Activated CD4-positive, CD25-positive, alpha-beta regulatory T cell (primary cell): ENCODE data around the gene TMEM204.

Source experiments
- DNase-seq, 4 experiments: peaks; one replicate each; lab custom pipeline; 2025; lab: John Stamatoyannopoulos, UW

The TMEM204 gene

GRCh38 chr16:1520461-1520860 is 13.0 kb upstream of the TMEM204 start:
- DNase-seq: no peak

GRCh38 chr16:1523581-1524245 is 9.8 kb upstream of the TMEM204 start:
- DNase-seq: no peak

GRCh38 chr16:1524366-1524765 is 9.1 kb upstream of the TMEM204 start:
- no peak for DNase-seq

GRCh38 chr16:1525871-1526607 is 7.4 kb upstream of the TMEM204 start:
- no peak for DNase-seq

- no peak for DNase-seq
Observed at GRCh38 chr16:1526608-1527555, 6.6 kb upstream of the TMEM204 start.

GRCh38 chr16:1527836-1528811 is 5.3 kb upstream of the TMEM204 start:
- DNase-seq: no peak

DNA sequence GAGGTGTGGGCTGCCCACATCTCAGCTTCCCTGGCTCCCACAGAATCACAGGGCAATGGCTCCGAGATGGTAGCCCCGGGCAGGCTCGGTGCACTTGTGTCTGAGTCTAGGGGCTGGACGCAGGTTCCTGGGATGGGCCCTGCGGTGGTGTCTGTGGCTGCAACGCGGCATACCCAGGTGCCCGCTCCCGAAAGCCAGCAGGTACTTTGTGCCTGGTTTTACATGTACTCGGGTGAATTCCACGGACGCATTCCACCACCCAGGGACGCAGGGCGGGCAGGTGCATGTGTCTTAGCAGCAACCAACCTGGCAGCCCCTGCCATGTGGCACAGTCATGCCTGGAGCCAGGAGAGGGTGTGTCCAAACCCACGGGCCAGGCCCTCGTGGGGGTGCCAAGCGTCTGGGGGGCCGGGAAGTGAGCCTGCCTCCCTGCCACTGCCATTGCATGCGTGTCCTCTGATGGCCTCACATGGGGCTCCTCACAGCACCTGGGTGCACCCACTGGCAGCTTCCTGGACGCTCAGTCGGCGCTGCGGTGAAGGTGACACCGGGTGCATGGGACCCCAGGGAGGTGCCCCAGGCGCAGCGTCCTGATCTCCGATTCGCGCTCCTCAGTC is 4.4 kb upstream of the TMEM204 start:
- no peak for DNase-seq

GRCh38 chr16:1530349-1530882 is 3.0 kb upstream of the TMEM204 start:
- no peak for DNase-seq

GRCh38 chr16:1530883-1531637 is 2.4 kb upstream of the TMEM204 start:
- DNase-seq: no peak

DNA sequence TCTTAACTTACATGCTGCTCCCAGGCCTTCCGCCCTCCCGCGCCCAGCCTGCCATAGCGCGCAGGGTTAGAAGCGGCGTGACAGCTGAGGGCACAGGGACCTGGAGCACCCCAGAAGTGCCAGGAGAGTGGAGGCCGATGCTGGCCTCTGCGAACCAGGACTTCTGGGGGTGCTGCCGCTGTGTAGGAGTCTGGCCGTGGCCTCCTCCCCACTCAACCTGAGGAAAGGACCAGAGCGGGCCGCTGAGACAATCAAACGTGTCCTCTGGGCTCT is 1.9 kb upstream of the TMEM204 start:
- DNase-seq: no peak

GRCh38 chr16:1532081-1532760 is 1.2 kb upstream of the TMEM204 start:
- DNase-seq: no peak

DNA sequence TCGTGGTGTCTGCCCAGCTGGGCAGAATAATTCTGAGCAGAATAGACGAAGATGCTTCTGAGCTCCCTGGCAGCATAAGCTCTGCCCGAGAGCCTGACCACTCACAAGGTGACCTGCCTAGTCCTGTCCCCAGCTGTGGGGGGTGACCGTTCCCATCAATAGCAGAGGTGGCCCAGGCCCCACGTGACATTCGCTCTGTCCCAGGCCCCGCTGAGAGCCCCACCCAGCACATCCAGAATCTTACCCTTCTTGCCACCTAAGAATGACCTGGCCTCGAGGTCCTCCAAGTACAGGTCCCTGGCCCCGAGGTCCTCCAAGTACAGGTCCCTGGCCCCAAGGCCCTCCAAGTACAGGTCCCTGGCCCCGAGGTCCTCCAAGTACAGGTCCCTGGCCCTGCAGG is 695 bp upstream of the TMEM204 start:
- DNase-seq: no peak

DNA sequence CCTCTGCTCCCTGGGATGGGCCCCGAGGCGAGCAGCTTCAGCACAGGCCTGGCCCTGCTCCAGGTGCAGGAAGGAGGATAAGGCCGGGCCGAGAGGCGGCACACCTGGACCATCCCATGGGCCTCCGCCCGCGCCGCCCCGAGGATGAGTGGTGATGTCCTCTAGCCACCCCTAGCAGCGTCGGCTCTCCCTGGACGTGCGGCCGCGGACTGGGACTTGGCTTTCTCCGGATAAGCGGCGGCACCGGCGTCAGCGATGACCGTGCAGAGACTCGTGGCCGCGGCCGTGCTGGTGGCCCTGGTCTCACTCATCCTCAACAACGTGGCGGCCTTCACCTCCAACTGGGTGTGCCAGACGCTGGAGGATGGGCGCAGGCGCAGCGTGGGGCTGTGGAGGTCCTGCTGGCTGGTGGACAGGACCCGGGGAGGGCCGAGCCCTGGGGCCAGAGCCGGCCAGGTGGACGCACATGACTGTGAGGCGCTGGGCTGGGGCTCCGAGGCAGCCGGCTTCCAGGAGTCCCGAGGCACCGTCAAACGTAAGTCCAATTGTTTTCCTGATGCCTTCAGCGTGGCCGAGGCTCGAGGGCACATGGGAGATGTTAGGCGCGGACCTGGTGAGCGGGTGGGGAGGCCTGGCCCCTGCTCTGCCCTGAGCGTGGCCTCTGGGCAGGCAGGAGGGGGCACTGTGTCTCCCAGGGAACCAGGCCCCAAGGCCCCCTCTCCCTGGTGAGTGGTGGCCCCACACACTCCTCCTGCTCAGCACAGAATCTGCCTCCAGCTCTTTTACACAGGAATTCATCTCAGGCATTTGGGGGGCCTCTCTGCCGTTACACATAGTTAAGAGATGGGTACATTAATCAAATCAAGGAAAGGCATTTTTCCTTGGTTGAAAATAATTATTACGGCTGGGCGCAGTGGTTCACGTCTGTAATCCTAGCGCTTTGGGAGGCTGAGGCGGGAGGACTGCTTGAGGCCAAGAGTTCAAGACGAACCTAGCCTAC is 855 bp downstream of the TMEM204 start:
- DNase-seq: no peak

GRCh38 chr16:1535391-1536291 is 2.2 kb downstream of the TMEM204 start:
- no peak for DNase-seq

DNA sequence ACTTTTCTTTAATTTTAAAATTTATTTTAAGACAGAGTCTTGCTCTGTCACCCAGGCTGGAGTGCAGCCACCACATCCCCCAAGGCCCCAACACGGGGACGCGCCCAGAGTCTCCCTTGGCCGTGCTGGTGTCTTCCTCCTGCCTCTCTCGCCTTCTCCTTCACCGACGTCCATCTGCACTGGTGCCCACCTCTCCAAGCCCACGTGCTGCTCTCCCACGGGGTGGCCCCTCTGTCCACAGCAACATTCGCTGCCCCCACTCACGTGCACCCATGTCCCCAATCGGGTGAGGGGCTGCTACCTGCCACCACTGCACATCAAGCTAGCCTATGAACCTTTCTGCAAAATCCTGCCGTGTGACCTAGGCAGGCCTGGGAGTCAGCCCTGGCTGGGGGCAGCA is 3.1 kb downstream of the TMEM204 start:
- no peak for DNase-seq

DNA sequence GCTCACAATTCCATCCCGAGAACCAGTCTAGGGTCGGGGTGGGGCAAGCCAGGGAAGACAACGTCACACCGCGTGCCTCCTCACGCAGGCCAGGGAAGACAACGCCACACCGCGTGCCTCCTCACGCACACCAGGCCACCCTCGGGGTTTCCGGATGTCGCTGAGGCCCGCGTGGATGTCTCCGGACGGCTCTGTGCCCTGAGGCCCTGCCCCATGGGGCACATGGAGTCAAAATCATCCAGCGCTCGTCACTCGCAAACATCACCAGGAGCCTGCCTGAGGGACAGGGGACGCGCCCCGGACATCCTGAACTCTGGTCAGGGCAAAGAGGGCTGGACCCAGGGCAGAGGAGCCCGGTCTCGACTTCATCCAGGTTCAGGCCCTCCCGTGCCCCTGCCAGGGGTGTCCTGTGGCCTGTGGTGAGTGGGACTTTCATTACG is 3.7 kb downstream of the TMEM204 start:
- no peak for DNase-seq

DNA sequence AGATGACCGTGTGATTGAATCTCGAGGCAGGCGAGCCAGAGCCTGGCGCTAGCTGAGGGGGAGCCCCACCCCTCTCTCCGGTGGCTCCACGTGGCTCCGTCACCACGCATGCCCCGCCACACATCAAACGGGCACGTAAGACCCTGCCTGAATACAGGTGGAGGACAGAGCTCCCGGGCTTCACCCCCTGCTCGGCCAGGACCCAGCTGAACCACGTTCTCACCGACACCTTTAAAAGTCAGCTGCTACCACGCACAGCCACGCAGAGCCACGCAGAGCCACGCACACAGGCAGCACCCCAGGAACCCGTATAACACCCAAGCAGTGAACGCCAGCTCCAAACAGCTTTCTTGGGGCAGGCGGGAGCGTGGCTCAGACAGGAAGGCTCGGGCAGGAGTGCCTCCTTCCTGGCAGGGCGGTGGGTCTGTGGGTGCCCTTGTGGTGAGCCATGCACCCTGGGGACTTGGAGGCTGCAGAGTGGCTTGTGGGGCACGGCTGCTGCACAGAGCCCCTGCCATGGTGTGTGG is 4.4 kb downstream of the TMEM204 start:
- DNase-seq: no peak
